ENCODE measurements around the gene MUC5B.
"Not testable (repeated sequence)": the region's sequence is repeated elsewhere in the genome, so short reads cannot be mapped to it uniquely, and the experiment has no call there.

DNA sequence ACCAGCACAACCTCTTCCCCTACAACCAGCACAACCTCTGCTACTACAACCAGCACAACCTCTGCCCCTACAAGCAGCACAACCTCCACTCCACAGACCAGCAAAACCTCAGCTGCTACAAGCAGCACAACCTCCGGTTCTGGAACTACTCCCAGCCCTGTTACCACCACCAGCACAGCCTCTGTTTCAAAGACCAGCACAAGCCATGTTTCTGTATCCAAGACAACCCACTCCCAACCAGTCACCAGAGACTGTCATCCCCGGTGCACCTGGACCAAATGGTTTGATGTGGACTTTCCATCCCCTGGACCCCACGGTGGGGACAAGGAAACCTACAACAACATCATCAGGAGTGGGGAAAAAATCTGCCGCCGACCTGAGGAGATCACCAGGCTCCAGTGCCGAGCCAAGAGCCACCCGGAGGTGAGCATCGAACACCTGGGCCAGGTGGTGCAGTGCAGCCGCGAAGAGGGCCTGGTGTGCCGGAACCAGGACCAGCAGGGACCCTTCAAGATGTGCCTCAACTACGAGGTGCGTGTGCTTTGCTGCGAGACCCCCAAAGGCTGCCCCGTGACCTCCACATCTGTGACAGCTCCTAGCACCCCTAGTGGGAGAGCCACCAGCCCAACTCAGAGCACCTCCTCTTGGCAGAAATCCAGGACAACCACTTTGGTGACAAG is 34.3 kb upstream of the MUC5B start:
- TF ChIP-seq CTCF, POLR2A, POLR2AphosphoS5 (IDR thresholded peaks at IDR 0.05): not testable (repeated sequence)

Measured in prostate gland (tissue), 2 donors.